IMR-90 (cell line): Measurements from ENCODE around the gene EXOC4. TPM values are rescaled to one million over a fixed set of nuclear protein-coding genes. Genes with fewer than 3 reads are reported as not detected.
"Not testable (repeated sequence)": the region's sequence is repeated elsewhere in the genome, so short reads cannot be mapped to it uniquely, and the experiment has no call there.

ENCODE experiments used
- ATAC-seq: fragments of 200-7000 bp; cut with Tn5 transposase; 2 replicates; pipeline ENCODE4 v1.9.1; 2020; ENCODE audit warnings: low read depth, mild to moderate bottlenecking, moderate library complexity
- BruUV-seq: library from RNA; stranded (reverse); fragments of 400-500 nt; replicated peaks from 2 replicates; lab custom pipeline; 2021; lab: Mats Ljungman, UMichigan
- CTCF ChIA-PET: fragments of 300-600 bp; formaldehyde crosslinking; extraction: SDS; loops from one replicate; lab custom pipeline; 2021; ENCODE audit warnings: antibody characterized with exemption; lab: Yijun Ruan, JAX
- POLR2A ChIA-PET: fragments of 300-600 bp; sonication (Branson Sonifier 250); formaldehyde crosslinking; loops from one replicate; lab custom pipeline; 2022; ENCODE audit warnings: antibody characterized with exemption; ENCODE audit not compliant: unreplicated experiment; lab: Charles Lee
- DNase-seq: peaks from one replicate; pipeline ENCODE4 v3.0.0; 2013
- H2AFZ ChIP-seq: replicated peaks from 2 replicates; pipeline ENCODE3; 2013; ENCODE audit warnings: low read length, mild to moderate bottlenecking; ENCODE audit not compliant: poor library complexity
- H2AK5ac ChIP-seq: 2 replicates; pipeline ENCODE4 v1.6.1; 2013; ENCODE audit warnings: low read depth, low read length, inconsistent platforms
- H2AK9ac ChIP-seq: replicated peaks from 2 replicates; pipeline ENCODE3; 2013; ENCODE audit warnings: mild to moderate bottlenecking, low read depth, low read length, moderate library complexity; ENCODE audit not compliant: poor library complexity
- H2BK120ac ChIP-seq: 2 replicates; pipeline ENCODE4 v1.6.1; 2013; ENCODE audit warnings: low read depth, low read length, inconsistent platforms
- H2BK15ac ChIP-seq: 3 replicates; pipeline ENCODE4 v1.6.1; 2013; ENCODE audit warnings: low read depth, low read length, inconsistent platforms
- H2BK20ac ChIP-seq: 2 replicates; pipeline ENCODE4 v1.6.1; 2013; ENCODE audit warnings: low read depth, mild to moderate bottlenecking, inconsistent platforms, low read length, moderate library complexity
- H2BK5ac ChIP-seq: 2 replicates; pipeline ENCODE4 v1.6.1; 2013; ENCODE audit warnings: mild to moderate bottlenecking, low read depth, low read length, inconsistent platforms; ENCODE audit not compliant: poor library complexity, severe bottlenecking
- H3K14ac ChIP-seq: replicated peaks from 2 replicates; pipeline ENCODE4 v1.6.1; 2013; ENCODE audit warnings: low read depth, low read length, inconsistent platforms
- H3K18ac ChIP-seq: 2 replicates; pipeline ENCODE4 v1.6.1; 2013; ENCODE audit warnings: low read depth, low read length, control low read depth
- H3K23ac ChIP-seq: 2 replicates; pipeline ENCODE4 v1.6.1; 2013; ENCODE audit warnings: low read depth, low read length, inconsistent platforms
- H3K27ac ChIP-seq: 2 replicates; pipeline ENCODE4 v1.5.1; 2013; ENCODE audit warnings: mild to moderate bottlenecking, control low read depth, low read length; ENCODE audit not compliant: insufficient read depth
- H3K27me3 ChIP-seq: 2 replicates; pipeline ENCODE4 v1.6.1; 2013; ENCODE audit warnings: low read length; ENCODE audit not compliant: control insufficient read depth, insufficient read depth
- H3K36me3 ChIP-seq: 2 replicates; pipeline ENCODE4 v1.6.1; 2013; ENCODE audit warnings: low read length, mixed read lengths; ENCODE audit not compliant: control insufficient read depth, insufficient read depth
- H3K4ac ChIP-seq: 2 replicates; pipeline ENCODE4 v1.6.1; 2013; ENCODE audit warnings: low read depth, low read length, inconsistent platforms
- H3K4me1 ChIP-seq: 2 replicates; pipeline ENCODE4 v1.6.1; 2013; ENCODE audit warnings: low read length, mixed read lengths; ENCODE audit not compliant: control insufficient read depth, insufficient read depth
- H3K4me2 ChIP-seq: 2 replicates; pipeline ENCODE4 v1.6.1; 2013; ENCODE audit warnings: low read depth, mild to moderate bottlenecking, control low read depth, low read length, moderate library complexity
- H3K4me3 ChIP-seq: 2 replicates; pipeline ENCODE4 v1.5.1; 2013; ENCODE audit warnings: low read depth, mild to moderate bottlenecking, control low read depth, low read length, moderate library complexity; ENCODE audit not compliant: insufficient read depth
- H3K56ac ChIP-seq: 2 replicates; pipeline ENCODE4 v1.6.1; 2013; ENCODE audit warnings: low read length, inconsistent platforms; ENCODE audit not compliant: insufficient read depth; ENCODE audit errors: extremely low read depth
- H3K79me1 ChIP-seq, 2 experiments: 2 replicates each; pipeline ENCODE4 v1.6.1; 2013; ENCODE audit warnings: low read length in 2 of 2, inconsistent platforms in 1 of 2, low read depth in 1 of 2
- H3K9ac ChIP-seq: 2 replicates; pipeline ENCODE4 v1.6.1; 2013; ENCODE audit warnings: low read depth, low read length, control low read depth
- H3K9me1 ChIP-seq: 2 replicates; pipeline ENCODE4 v1.6.1; 2013; ENCODE audit warnings: low read length, inconsistent platforms; ENCODE audit not compliant: insufficient read depth
- H3K9me3 ChIP-seq: 2 replicates; pipeline ENCODE4 v1.6.1; 2013; ENCODE audit warnings: low read length; ENCODE audit not compliant: control insufficient read depth, insufficient read depth
- H4K20me1 ChIP-seq: 2 replicates; pipeline ENCODE4 v1.6.1; 2013; ENCODE audit warnings: low read length, inconsistent platforms; ENCODE audit not compliant: insufficient read depth
- H4K5ac ChIP-seq: 2 replicates; pipeline ENCODE4 v1.6.1; 2013; ENCODE audit warnings: mild to moderate bottlenecking, low read depth, low read length, control low read depth
- H4K8ac ChIP-seq, 2 experiments: 2 replicates each; pipeline ENCODE4 v1.6.1; 2013; ENCODE audit warnings: low read depth in 2 of 2, low read length in 2 of 2, control low read depth in 1 of 2, inconsistent platforms in 1 of 2
- H4K91ac ChIP-seq: 2 replicates; pipeline ENCODE4 v1.6.1; 2013; ENCODE audit warnings: low read depth, low read length, inconsistent platforms; ENCODE audit not compliant: insufficient read depth
- BHLHE40 ChIP-seq: fragments of 150-350 bp; IDR thresholded peaks from 2 replicates; pipeline ENCODE4 v1.6.1; 2016; ENCODE audit warnings: mild to moderate bottlenecking, low read depth, low read length
- CEBPB ChIP-seq: IDR thresholded peaks from 2 replicates; pipeline ENCODE4 v1.6.1; 2012; ENCODE audit warnings: low read depth, low read length, improper control_type of control experiment
- FOS ChIP-seq: fragments of 150-350 bp; IDR thresholded peaks from 2 replicates; pipeline ENCODE4 v1.6.1; 2016; ENCODE audit warnings: low read depth, low read length
- MAZ ChIP-seq: IDR thresholded peaks from 2 replicates; pipeline ENCODE4 v1.6.1; 2012; ENCODE audit warnings: low read depth, mild to moderate bottlenecking, low read length, improper control_type of control experiment, moderate library complexity, borderline replicate concordance
- MXI1 ChIP-seq: IDR thresholded peaks from 2 replicates; pipeline ENCODE4 v1.6.1; 2012; ENCODE audit warnings: low read depth, mild to moderate bottlenecking, low read length, moderate library complexity, borderline replicate concordance
- NFE2L2 ChIP-seq: fragments of 150-350 bp; IDR thresholded peaks from 2 replicates; pipeline ENCODE4 v1.6.1; 2016; ENCODE audit warnings: low read depth, mild to moderate bottlenecking, low read length
- RCOR1 ChIP-seq: IDR thresholded peaks from 2 replicates; pipeline ENCODE4 v1.6.1; 2012; ENCODE audit warnings: mild to moderate bottlenecking, low read length, improper control_type of control experiment; ENCODE audit not compliant: insufficient replicate concordance
- RFX5 ChIP-seq: IDR thresholded peaks from 2 replicates; pipeline ENCODE4 v1.8.0; 2012; ENCODE audit warnings: low read depth, mild to moderate bottlenecking, low read length, moderate library complexity
- WGBS, 2 experiments: methylation state at CpG; one replicate each; pipeline versions ENCODE4 v1.1.5 to v1.1.7; 2013; ENCODE audit warnings: missing lambda C conversion rate in 2 of 2; ENCODE audit not compliant: insufficient read length in 1 of 2; ENCODE audit errors: extremely low coverage in 2 of 2; 5-methylcytosine and 5-hydroxymethylcytosine counted together
- dilution Hi-C: fragments of 300-500 bp; cut with HindIII; formaldehyde crosslinking; loops from one replicate; pipeline ENCODE4 v1.14.3; 2018; ENCODE audit warnings: low sequenced_read_pairs; ENCODE audit not compliant: unreplicated experiment
- in situ Hi-C: fragments of 300-500 bp; cut with MboI; formaldehyde crosslinking; loops from 3 replicates; pipeline ENCODE4 v1.14.3; 2019; ENCODE audit warnings: low sequenced_read_pairs, inconsistent platforms, mixed read lengths
- intact Hi-C: fragments of 100-400 bp; cut with micrococcal nuclease; formaldehyde crosslinking; loops from 2 replicates; pipeline ENCODE4 v1.10.0; 2022
- polyA plus RNA-seq, 3 experiments: library from polyadenylated mRNA; depleted of rRNA; stranded (reverse); fragments of >200 nt; gene quantifications; 2 replicates each; pipeline ENCODE4 v1.2.3, GENCODE V29; 2012; ENCODE audit warnings: low replicate concordance in 1 of 3
- total RNA-seq: library from RNA; depleted of rRNA; stranded (reverse); fragments of >200 nt; gene quantifications from 2 replicates; pipeline ENCODE4 v1.2.3, GENCODE V29; 2012
- TF ChIP-seq, protein P1 (sequence below): fragments of 150-350 bp; IDR thresholded peaks from 2 replicates; pipeline ENCODE4 v1.6.1; 2016; ENCODE audit warnings: low read depth, mild to moderate bottlenecking, low read length, moderate library complexity, borderline replicate concordance

EXOC4 gene
- total and polyA plus RNA-seq, 2 of the 4 experiments (the other 2 are of a cell fraction): 25.4 to 94.6 TPM

DNA sequence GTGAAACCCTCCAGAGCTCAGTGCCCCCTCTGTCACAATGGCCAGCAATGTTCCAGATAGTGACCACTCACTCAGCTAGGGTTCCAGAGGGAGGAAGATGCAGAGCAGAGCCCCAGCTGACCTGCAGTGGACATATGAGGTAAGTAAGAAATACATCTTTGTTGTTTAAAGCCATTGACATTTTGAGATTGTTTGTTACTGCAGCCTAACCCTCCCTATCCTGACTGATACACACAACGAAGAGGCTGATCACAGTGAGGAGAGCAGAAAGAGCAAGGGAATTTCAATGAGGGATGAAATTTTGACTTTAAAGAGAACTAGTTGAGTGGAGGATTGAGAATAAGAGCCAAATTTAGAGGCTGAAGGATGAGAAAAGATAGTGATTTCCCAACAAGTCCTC is 822.9 kb downstream of the EXOC4 start:
- Histone ChIP-seq H3K56ac (no peak overlapping the region), H3K9ac (no peak overlapping the region), H3K9me1 (no peaks in the 10 kb centered on the region), H3K36me3 (no peaks in the 10 kb centered on the region), H4K91ac (no peak overlapping the region), H3K18ac (no peak overlapping the region), H3K27me3 (no peaks in the 10 kb centered on the region), H3K4ac (no peak overlapping the region), H2AK5ac (no peak overlapping the region), H3K4me1 (no peaks in the 10 kb centered on the region), H3K79me1 (no peaks in the 10 kb centered on the region), H3K9me3 (no peaks in the 10 kb centered on the region), H2BK15ac (no peak overlapping the region), H2AFZ (no peak overlapping the region), H2AK9ac (no peak overlapping the region), H3K14ac (no peak overlapping the region), H3K27ac (no peak overlapping the region), H3K23ac (no peak overlapping the region), H3K4me3 (no peak overlapping the region), H3K4me2 (no peak overlapping the region), H4K5ac (no peak overlapping the region), H2BK120ac (no peak overlapping the region), H4K20me1 (no peaks in the 10 kb centered on the region), H2BK20ac (no peak overlapping the region), H4K8ac (no peak overlapping the region), H2BK5ac (no peak overlapping the region)
- intact Hi-C loops: no loop called here
- WGBS, 2 experiments: no CpG with 5 or more reads among the region's 1 CpG
- ChIA-PET POLR2A (no interaction called here), CTCF (no interaction called here)
- DNase-seq (no peak), ATAC-seq (no peak)
- dilution Hi-C loops: no loop called here
- TF ChIP-seq BHLHE40 (no peak), FOS (no peak), NFE2L2 (no peak), MXI1 (no peak), MAZ (no peak), CEBPB (no peak), RFX5 (no peak), RCOR1 (no peak)
- TF ChIP-seq, protein P1, sequence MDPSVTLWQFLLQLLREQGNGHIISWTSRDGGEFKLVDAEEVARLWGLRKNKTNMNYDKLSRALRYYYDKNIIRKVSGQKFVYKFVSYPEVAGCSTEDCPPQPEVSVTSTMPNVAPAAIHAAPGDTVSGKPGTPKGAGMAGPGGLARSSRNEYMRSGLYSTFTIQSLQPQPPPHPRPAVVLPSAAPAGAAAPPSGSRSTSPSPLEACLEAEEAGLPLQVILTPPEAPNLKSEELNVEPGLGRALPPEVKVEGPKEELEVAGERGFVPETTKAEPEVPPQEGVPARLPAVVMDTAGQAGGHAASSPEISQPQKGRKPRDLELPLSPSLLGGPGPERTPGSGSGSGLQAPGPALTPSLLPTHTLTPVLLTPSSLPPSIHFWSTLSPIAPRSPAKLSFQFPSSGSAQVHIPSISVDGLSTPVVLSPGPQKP: no peak
- in situ Hi-C loops: no loop called here
- no TSS peak for BruUV-seq

DNA sequence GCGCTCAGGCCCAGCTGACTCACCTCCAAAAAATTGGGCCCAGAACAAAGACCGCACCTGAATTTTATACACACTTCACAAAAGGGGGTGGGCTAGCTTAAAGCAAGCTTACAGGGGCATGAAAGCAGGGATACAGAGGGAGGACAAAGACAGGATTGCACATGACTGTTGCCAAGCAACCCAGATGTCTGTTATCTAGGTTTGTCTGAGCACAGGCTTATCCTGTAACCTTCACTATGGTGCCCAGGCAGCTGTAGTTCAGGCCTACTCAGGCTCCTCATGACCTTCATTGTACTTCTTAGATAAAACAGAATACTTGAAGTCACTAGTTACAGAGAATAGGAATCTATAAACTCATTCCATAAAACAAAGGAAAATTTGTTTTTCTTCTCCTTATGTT is 824.7 kb downstream of the EXOC4 start:
- H3K4me3 ChIP-seq, H3K4me2 ChIP-seq, H3K79me1 ChIP-seq, H3K4me1 ChIP-seq, H4K5ac ChIP-seq, H2BK120ac ChIP-seq, H3K27ac ChIP-seq, ATAC-seq, POLR2A ChIA-PET, H2BK20ac ChIP-seq, H2BK5ac ChIP-seq, H3K9me3 ChIP-seq, dilution Hi-C loops, H3K36me3 ChIP-seq, H2AK5ac ChIP-seq, H3K14ac ChIP-seq, H2AK9ac ChIP-seq, H3K27me3 ChIP-seq, CTCF ChIA-PET, BruUV-seq, DNase-seq, H3K9ac ChIP-seq, H3K18ac ChIP-seq, H3K4ac ChIP-seq, H4K91ac ChIP-seq, H3K9me1 ChIP-seq, H2AFZ ChIP-seq, in situ Hi-C loops, intact Hi-C loops, H3K56ac ChIP-seq, H3K23ac ChIP-seq, H4K8ac ChIP-seq, H2BK15ac ChIP-seq, H4K20me1 ChIP-seq: not testable (repeated sequence)
- WGBS, 2 experiments: no CpG with 5 or more reads among the region's 2 CpGs
